NCI-H748 (cell line): ENCODE results near the gene PRR15.

Experiments
- DNase-seq: peaks from one replicate; lab custom pipeline; 2025; ENCODE audit not compliant: unreplicated experiment; lab: John Stamatoyannopoulos, UW

PRR15 gene

GRCh38 chr7:29607889-29608288 is 44.3 kb downstream of the PRR15 start:
- no peak for DNase-seq

DNA sequence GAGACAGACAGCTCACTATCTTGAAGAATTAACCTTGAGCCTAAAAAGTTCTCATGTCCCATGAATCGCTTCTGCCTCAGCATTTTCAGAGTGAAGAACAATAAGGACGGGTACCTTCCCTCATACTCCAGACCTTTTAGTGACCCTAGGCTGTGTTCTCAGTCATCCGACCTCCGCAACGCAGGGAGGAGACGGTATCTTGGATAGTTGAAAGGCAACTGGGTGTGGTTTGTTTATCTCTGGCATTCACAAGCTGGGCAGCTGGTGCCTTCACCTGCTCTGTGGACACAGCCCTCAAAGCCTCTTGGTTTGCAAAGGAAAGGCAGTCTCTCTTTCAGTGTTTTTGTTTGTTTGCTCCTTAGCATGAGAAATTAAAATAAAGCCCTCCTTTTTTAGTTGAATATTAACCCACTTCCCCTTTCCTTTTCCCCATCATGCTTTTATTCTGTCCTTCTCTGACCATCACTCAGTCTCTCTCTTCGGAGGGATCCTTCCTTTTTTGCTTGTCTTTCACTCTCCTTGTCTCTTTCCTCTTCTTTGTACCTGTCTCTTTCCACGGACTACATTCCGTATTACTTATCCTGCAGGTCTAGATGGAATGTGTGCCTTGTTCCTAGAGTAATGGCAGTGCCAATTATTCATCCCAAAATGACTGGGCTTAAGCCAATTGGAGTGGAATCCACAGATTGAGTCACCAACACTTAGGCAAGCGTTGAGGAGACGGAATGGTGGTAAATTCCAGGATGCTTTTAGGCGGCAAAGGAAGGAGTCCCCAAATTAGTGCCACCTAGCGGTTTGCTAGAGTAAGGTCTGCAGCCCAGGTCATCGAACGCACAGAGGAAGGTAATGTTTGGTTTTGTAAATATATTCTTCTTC is 45.8 kb downstream of the PRR15 start:
- peak; percentile 98 for DNase-seq

DNA sequence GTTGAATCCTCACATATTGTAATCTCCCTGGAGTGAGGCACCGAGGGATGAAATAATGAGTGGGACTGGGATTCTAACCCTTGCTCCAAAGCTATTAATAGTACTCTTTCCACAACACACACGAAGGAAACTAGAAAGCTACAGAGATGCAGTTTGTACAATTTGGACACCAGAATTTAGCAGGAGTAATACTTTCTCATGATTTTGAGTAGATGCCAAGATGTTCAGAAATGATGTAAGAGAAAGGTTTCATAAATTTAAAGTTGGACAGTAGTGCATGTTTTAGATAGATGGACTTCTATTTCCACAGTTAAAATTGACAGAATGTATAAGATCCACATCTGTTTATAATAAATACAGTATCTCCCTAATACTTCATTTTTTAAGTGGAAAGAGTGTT is 46.5 kb downstream of the PRR15 start:
- no peak for DNase-seq

DNA sequence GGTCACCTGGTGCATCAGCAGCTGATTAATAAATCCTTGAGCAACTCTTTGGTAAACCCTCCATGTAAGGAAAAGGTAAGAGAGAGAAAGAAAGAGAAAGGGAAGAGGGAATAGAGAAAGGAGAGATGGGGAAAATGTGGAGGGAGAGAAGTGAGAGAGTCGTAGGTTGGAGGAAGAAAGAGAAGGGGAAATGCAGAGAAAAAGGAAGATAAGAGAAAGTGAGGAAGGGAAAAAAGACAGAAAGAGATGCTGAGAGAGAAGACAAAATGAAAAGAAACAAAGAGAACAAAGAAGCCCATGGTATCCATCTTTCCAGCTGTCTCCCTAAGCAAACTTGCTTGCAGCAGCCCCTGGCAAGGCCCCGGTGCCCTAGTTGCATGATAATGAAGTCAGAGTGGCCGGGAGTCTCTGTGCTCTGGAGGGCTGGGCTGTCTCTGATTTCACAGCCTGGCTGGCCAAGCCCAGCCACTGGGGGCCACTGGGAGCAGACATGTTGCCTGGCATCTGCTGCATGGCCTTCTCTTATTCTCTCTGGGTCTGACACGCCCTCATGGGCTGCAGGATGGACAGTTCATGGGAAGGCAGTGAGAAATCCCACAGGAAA is 48.4 kb downstream of the PRR15 start:
- peak; percentile 35 for DNase-seq

DNA sequence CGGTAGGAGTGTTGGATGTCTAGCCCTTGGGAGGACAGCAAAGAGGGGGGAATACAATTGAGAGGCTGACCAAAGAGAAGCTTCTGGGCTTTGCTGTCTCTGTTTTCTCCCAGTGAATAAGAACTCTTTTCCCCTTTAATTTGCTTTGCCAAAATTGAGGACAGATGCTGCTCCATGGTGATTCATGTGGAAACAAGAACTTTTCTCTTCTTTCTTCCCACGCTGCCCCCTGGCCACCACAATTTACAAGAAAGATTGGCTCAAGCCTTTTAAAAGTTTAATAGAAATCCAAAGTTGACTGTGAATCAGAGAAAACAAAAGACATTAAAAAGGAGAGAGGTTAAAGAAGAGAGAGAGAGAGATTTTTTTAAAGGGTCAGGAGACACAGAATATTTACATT is 49.0 kb downstream of the PRR15 start:
- no peak for DNase-seq

GRCh38 chr7:29613100-29613499 is 49.5 kb downstream of the PRR15 start:
- no peak for DNase-seq

DNA sequence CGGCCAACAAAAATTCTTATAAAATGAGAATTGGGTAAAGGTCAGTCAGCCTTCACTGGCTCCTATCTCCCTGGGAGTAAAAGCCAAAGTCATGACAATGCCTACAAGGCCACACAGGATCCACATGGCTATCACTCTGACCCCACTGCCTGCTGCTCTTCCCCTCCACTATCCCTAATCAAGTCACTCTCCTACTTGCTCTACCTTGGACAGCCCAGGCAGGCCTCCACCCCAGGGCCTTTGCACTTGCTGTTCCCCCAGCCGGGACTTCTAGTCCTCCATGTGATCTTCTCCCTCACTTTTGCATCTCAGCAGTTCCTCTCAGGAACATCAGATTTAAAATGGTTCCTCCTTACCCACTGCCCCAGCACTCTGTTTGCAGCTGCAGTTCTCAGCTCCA is 50.6 kb downstream of the PRR15 start:
- DNase-seq: peak; percentile 22
